Measurements from ENCODE around the gene ARHGEF11.

Gene ARHGEF11

DNA sequence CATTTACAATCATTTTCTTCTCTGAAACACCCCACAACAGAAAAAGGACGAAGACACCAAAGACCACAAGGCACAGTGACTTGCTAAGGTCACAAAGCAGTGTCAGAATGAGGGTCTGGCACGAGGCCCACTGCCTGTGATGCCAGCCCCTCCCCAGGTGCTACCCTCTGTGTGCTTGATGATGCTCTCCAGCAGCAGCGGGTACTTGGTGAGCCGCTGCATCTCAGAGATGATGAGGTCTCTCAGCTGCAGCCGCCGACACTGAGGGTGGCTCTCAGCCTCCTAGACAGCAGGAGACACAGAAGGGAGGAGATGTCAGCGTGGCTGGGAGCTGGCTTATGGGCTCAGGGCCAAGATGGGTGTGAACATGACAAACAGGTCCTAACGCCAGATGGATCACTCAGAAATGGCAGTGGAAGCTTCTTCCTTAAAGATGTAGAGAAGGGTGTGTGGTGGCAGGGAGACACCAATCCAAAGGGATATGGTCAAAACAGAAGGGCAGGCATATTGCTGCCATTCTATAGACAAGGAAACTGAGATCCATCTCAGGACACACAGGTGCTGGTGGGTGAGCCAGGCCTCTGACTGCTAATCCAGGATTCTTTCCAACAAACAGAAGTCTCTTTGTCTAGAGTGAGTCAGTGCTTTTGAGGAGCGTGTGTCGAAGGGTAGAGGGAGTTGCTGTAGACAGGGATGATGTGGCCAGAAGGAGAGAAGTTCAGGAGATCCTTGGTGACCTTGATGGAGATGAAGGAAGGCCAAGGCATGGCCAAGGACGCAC lies 99.5 kb downstream of the ARHGEF11 start:
- DNase-seq, result no peak

DNA sequence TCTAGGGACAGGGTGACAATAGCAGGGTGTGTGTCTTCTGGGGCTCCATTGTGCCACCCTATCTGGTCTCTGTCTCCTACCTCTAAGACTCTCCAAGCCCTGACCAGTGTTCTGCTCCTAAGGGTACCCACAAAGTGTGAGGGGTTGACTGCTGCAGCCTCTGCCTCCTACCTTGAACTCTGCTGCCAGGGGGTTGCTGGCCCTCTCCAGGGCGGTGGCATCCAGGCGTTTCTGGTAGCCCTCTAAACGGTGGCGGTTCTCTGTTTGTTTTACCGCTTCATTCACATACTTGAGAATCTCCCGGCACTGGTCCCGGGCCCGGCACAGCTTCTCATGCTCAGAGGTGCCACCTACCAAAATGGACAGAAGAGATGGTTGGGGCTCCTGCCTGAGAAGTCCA lies 100.7 kb downstream of the ARHGEF11 start:
- no peak for DNase-seq

DNA sequence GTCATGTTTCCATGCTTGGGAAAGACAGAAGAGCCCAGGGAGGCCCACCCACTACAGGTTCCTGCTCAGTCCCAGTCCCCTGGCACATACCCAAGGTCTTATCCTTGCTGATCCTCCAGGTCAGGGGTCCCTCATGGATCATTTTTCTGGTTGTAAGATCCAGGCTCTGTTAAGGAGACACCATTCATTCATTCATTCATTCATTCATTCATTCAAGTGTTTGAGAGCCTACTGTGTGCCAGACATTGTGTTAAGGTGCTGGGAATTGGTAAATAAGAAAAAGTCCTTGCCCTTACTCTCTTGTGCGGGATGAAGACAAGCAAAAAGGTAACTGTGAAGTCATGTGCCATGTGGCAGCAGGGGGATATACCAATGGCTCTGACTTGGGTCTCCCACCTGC lies 101.3 kb downstream of the ARHGEF11 start:
- no peak for DNase-seq

DNA sequence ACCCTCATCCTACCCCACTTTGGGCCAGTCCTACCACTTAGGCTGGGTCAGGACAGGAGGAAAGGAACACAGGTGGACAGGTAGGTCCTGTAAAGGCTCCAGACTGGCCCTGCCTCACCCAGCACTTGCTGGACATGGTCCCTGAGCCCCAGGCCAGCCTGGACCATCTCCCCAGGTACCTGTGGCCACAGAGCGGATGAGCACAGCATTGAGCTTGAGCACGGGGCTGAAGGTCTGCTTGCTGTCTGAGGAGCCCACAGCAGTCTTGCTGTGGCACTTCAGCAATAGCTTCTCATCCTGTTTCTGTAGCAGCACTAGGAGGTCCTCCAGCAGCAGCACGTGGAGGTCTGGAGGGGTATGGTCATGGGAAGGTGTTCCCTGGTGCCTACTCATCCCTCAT lies 101.8 kb downstream of the ARHGEF11 start:
- DNase-seq, result no peak

DNA sequence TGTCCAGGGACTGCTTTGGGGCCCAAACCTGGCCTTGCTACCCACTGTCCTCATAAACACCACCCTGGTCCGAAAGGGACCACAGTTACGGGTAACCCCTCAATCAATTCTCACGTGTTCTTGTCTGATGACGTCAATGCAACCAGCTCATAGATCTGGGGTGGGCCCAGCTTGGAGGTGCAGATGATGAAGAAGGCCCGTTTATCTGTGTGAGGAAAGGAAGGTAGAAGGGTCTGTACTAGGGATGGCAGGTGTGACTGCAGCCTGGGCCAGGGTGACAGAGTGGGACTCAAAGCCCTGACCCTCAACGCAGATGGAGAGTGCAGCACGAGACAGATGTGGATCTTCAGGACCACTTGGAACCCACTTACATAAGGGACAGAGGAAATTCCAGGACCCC lies 103.0 kb downstream of the ARHGEF11 start:
- no peak for DNase-seq

DNA sequence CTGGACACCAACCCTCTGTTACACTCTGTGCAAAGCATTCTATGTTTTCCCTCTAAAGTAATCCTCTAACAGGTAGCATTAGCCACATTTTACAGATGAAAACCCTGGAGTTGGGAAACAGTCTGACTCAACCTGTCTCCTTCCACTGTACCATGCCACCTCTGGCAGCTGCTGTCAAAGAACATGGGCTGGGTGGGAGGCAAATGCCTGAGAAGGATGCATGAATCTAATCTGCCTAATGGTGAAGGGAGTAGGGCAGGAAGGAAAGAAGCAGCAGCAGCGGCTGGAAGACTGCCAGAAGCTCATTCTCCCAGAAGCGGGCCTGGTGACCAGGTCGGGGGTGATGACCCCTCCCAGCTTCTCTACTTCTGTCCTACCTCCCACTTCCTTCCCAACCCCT lies 103.4 kb downstream of the ARHGEF11 start:
- DNase-seq, result no peak

DNA sequence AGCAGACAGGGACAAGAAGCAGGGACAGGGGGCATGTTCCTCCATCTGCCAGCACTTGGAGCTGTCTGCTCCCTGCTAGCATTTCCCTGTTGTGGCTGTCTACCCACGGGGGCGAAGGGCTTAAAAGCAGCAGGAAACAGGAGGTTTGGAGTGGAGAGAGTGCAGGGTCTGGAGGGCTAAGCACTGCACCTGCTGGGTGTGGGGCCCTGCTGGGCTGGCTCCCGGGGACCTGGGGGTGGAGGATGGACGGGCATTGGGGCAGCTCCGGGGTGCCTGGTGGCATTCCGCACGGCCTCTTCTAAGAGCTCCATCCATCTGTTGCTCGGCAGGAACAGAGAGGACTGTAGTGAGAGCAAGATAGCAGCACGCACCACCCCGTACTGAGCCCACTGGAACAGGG lies 103.9 kb downstream of the ARHGEF11 start:
- no peak for DNase-seq

DNA sequence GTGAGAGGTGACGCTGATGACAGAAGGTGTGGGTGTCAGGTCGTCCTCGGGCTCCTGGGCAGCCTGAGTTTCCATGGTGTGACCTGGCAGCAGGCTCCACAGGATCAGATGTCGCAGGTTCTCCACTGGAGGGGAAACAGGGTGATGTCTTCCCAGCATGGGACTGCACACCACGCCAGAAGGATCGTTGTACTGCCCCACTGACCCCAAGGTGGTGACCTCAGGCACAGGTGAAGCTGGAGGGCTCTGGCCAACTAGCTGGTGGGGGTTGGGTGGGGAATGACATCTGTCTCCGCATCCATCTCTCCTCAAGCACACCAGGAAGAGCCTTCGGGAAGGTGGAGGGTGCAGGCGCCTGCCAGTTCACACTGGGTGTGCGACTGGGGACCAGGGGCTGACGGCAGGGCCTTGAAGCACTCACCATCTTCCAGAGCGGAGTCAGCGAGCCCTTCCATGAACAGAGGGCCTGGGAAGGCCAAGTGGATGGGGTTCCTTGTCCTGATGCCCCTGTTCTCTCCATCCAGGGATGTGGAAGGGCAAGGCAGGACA lies 105.7 kb downstream of the ARHGEF11 start:
- no peak for DNase-seq

DNA sequence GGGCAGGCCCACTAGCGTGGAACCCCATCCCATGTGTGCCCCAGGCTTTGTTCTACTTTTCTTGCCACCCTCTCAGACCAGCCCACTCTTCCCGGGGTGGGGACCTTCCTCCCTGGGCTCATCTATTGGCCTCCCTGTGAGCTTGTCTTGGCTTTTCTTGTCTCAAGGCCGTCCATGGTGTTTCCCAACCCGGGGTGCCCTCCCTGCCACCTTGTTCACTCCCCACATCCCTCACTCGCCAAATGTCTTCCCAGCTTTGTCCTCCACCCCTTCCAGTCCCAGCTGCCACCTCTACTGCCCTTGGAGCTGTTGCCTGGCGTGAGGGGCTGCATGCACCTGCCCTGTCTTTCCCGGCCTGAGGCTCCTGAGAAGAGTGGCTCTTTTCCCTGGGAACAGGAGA lies 106.7 kb downstream of the ARHGEF11 start:
- no peak for DNase-seq

DNA sequence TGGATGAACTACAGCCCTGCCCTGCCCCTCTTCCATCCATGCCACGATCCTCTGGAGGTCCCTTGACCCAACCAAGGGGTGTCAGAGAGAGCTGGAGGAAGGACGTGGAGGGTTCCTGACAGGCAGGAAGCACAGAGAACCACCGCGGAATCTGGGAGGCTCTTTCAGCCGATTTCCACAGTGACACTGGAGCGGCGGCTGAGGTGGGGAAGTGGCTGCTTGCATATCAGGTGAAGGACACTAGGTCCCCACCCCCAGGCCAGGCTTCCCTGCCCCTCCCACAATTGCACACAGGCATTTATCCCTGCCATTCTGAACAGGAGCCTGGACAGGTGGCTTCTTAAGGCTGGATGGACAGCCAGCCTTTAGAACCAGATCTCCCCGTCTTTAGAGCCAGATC lies 107.7 kb downstream of the ARHGEF11 start:
- no peak for DNase-seq

DNA sequence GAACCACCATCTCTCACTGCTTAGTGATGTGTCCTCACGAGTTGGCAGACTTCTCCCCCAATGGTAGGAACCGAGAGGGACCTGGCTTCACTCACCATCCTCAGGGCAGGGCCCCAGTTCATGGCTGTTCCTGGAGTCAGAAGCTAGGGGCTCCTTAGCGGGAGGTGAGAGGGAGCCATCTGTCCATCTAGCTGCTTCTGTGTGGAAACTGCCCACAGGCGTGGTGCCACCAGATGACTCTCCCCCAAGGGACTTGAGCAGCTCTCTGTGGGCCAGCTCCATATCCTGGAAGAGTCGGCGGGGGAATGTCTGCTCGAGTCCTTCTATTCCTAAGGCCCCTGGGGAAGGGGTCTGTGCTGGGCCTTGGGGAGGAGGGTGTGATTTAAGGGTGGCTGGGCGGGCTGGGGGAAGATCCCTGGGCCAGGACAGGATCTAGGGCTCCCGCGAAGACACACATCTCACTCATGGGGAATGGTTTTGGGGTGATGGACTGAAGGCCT lies 108.8 kb downstream of the ARHGEF11 start:
- DNase-seq, result no peak

DNA sequence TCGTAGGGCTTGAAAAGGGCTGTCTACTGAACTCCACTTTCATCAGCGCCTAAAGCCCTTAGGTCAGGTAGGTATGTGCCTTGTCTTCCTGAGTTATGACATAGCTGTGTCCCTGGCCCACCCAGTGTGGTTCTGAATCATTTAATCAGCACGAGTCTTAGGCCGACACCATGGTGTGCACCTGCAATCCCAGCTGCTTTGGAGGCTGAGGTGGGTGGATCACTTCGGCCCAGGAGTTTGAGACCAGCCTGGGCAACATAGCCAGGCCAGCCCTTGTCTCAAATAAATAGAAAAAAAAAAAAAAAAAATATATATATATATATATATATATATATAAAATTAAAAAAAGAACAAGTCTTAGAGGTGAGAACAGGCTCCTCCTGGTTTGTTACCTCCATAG lies 109.4 kb downstream of the ARHGEF11 start:
- DNase-seq, result no peak

DNA sequence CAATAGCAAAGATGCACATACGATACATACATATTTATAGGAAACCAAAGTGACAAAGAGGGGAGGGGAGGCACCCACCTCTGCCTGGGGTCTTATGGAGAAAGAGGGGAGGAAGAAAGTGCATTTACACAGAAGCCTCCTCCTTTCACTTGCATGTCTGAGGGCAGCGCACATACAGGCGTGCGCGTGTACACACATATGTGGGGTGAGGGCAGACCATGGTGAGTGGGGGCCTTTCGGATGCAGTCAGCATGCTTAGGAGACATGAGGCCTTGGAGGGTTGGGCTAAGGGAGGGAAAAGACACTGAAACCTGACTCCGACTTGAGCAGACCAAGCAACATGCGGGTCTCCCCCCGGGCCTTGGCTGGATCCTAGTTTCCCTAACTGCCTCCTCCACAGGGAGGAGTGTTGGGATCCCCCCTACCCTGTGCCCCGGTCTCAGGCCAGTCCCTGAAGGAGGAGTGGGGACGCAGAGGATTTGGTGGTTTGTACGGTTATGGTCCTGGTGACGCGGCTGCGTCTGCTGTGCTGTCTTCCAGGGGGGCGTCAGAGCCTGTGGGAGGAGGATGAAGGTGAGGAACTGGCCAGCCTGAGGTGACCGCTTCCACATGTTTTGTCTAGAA lies 109.9 kb downstream of the ARHGEF11 start:
- DNase-seq, result no peak

DNA sequence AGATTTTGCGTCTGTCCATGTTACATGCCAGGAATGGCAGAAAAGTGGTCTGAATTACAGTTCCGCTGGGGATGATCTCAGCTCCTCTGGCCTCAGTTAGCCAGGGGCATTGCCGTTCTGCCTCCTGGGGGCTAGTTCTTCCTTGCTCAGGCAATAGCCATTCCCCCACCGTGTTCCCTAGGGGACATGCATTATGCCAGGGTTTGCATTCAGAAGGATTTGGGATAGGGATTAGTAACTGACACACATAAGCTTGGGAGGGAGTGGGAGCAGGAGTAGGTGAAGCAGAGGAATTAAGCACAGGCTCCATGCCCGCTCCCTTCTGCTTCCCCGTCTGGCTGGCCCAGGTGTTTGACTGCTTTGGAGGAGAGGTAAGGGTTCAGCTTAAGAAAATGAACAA lies 112.4 kb downstream of the ARHGEF11 start:
- no peak for DNase-seq

DNA sequence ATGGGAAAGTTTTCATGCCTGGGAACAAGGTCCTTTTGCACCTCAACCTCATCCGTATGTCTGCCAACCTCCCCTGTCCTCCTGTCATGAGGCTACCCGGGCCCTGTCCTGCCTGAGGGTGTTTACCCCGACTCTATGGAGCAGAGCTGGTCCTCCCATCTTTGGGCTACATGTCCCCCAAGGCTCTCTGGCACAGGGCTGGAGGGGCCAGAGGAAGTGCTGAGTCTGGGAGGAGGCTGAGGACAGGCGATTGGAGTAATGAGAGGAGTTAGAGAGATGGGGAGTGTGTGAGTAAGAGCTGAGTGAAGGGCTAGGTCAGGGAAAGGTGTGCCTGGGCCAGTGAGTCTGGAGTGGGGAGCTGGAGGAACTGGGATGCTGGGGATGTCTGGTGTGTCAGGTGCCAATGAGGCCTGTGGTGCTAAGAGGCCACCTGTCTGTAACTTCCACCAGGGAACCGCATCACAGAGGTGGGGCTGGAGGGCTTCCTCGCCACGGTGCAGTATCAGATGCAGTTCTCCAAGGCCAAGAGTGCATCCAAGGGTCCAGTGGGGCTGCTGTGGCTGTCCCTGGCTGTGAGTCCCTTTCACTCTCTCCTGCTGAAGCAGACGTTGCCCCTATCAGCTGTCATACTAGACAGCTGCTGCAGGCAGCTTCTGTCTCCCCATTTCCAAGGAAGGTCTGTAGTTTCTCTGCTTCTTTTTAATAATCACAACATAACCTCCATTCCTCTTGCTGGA lies 113.4 kb downstream of the ARHGEF11 start:
- no peak for DNase-seq

DNA sequence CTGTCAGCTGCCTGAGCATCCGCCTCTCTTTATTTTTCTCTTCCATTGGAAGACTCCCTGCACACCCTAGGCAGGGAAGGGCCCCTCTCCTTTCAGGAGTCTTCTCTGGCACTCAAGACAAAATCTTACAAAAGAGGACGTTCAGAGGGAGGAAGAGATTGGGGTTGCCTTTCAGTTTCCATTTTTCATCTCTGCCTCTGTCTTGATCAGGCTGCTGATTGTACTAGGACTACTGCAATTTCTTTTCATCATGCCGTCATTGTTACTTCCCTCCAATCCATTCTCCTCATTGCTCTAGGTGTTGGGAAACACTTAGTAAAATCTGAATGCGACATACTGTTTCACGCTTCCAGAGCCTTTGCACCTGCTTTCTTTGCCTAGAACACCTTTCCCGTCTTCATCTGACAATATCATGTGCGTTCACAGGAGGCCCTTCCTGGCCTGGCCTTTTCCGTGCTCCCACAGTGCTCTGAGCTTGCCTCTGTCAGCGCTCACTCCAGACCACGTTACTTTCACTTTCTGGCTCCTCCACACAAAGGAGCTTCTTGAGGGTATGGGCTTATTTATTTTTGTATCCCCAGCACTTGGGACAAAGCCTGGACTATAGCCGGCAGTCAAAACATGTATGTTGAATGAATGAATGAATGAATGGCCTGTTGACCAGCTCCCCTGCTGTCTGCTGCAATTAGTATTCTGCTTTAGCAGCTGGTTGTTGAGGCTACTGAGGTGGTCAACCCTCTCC lies 114.2 kb downstream of the ARHGEF11 start:
- no peak for DNase-seq

DNA sequence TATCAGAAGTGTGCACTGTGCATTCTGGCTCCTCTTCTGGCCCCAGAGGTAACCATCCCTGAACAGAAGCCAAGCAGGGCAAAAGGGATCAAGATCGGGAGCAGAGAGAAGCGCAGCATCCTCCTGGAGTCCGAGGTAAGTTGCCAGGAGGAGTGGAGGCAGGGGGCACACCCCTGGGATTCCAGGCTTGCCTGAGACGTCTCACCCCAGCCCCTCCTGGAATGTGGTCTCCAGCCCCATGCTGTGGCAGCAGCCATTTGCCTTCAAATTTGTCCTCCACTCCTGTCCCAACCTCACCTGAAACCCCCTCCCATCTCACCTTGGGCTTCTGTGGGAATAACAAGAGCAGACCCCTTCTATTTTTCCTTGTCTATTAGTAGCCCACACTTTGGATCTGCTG lies 115.1 kb downstream of the ARHGEF11 start:
- no peak for DNase-seq

DNA sequence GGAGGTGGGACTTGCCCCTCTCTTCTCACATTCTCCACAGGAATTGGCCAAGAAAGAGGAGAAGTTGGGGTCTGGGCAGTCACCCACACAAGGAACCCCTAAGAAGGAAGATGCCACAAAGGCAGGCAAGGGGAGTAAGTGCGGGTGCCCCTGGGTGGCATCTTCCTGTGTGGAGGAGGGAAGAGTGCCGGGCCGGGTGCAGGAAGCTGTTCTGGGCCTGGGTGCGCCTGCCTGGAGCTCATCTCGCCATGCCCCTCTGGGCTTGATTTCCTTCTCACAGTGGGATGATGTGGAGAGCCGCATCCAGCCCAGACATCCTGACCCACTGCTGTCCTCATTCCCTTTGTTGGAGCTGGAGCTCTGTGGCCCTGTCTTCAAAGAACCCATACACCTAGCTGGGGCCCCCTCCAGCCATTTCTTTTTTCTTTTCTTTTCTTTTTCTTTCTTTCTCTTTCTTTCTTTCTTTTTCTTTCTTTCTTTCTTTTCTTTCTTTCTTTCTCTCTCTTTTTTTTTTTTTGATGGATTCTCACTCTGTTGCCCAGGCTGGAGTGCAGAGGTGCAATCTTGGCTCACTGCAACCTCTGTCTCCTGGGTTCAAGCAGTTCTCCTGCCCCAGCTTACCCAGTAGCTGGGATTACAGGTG lies 115.8 kb downstream of the ARHGEF11 start:
- DNase-seq, result no peak

DNA sequence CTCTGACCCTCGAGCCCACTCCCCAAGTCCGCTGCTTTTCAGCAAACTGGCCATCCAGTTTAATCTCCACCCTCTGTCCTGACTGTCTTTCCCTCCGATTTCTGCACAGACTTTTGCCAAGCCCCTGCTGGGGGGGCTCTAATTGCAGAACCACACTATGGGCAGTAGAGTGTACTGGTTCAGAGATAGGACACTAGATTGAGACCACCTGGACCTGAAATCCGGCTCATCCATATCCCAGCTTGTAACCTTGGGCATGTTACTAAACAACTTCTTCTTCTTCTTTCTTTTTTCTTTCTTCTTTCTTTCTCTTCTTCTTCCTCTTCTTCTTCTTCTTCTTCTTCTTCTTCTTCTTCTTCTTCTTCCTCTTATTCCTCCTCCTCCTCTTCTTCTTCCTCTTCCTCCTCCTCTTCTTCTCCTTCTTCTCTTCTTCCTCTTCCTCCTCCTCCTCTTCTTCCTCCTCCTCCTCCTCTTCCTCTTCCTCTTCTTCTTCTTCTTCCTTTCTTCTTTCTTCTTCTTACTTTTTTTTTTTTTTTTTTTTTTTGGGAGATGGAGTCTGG lies 117.4 kb downstream of the ARHGEF11 start:
- no peak for DNase-seq

DNA sequence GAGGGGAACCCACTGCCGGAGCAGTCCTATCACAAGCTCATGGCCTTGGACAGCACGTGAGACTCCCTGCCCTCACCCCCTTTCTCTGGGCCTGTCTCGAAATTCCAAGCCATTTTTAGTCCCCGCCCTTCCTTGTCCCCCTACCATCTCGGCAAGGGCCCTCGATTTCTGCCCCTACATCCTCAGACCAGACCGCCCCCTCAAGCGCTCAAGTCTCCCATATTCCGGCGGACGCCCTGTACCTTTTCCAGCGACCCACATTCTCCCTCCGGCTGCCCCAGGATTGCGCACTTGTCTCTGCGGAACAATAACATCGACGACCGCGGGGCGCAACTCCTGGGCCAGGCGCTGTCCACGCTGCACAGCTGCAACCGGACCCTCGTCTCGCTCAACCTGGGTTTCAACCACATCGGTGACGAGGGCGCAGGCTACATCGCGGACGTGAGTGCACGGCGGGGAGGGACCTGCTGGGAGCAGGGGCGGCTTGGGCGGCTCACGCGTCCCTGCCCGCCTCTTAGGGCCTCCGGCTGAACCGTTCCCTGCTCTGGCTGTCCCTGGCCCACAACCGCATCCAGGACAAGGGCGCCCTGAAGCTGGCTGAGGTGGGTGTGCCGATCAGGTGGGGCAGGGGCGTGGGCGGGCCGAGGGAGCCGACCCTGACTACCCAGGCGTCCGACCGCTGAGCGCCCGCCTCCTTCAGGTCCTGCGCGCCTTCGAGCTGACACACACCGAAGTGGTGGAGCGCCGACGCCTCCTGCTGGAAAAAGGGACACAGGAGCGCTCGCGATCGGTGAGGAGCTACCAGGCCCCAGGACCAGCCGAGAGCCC lies 118.1 kb downstream of the ARHGEF11 start:
- DNase-seq, result peak; percentile 70

DNA sequence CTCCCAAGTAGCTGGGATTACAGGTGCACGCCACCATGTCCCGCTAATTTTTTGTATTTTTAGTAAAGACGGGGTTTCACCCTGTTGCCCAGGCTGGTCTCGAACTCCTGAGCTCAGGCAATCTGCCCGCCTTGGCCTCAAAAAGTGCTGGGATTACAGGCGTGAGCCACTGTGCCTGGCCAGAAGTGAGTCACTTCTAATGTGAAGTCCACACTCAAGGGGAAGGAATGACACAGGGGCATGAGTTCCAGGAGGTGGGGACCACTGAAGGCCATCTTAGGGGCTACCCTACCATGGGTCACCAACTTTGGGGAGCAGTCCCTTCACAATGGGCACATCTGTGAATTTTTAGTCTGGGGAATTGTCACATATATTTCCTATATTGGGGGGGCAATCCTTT lies 118.8 kb downstream of the ARHGEF11 start:
- peak; percentile 13 for DNase-seq

Measured in HCEC 1CT (cell line).